ENCODE data around the gene SLC8A3. TPM values are rescaled to one million over a fixed set of nuclear protein-coding genes. Genes with fewer than 3 reads are reported as not detected.

The SLC8A3 gene
- total RNA-seq, 4 donors from 2014 or later = 0.18 to 4.1 (median 0.69) TPM

DNA sequence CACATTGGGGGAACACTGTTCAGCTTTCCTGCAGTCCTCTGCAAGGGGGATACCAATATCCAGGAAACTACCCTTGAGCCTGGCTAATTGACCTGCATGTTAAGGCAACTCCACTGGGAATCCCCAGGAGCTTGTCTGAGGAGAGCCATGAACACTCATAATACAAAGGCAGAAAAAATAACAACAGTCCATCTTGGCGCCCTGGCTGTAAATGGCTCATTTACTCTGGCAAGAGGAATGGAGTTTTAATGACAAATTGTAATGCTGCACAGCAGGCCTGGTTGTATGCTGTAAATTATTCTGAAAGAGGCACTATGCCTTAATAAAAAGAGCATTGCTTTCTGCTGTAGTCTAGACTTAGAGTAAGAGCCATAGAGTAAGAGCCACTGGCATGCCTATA is 58.3 kb downstream of the SLC8A3 start:
- no peaks in the 10 kb centered on the region for H3K27me3 ChIP-seq
- DNase-seq = no peak
- no peak for TF ChIP-seq POLR2A (IDR thresholded peaks at IDR 0.05)
- TF ChIP-seq, protein P1, sequence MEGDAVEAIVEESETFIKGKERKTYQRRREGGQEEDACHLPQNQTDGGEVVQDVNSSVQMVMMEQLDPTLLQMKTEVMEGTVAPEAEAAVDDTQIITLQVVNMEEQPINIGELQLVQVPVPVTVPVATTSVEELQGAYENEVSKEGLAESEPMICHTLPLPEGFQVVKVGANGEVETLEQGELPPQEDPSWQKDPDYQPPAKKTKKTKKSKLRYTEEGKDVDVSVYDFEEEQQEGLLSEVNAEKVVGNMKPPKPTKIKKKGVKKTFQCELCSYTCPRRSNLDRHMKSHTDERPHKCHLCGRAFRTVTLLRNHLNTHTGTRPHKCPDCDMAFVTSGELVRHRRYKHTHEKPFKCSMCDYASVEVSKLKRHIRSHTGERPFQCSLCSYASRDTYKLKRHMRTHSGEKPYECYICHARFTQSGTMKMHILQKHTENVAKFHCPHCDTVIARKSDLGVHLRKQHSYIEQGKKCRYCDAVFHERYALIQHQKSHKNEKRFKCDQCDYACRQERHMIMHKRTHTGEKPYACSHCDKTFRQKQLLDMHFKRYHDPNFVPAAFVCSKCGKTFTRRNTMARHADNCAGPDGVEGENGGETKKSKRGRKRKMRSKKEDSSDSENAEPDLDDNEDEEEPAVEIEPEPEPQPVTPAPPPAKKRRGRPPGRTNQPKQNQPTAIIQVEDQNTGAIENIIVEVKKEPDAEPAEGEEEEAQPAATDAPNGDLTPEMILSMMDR (IDR thresholded peaks at IDR 0.05) = no peak
- H3K4me1 ChIP-seq = no peaks in the 10 kb centered on the region
- no peaks in the 10 kb centered on the region for H3K9me3 ChIP-seq
- H3K27ac ChIP-seq = no peak overlapping the region
- no peak overlapping the region for H3K4me3 ChIP-seq
- H3K36me3 ChIP-seq = no peaks in the 10 kb centered on the region

DNA sequence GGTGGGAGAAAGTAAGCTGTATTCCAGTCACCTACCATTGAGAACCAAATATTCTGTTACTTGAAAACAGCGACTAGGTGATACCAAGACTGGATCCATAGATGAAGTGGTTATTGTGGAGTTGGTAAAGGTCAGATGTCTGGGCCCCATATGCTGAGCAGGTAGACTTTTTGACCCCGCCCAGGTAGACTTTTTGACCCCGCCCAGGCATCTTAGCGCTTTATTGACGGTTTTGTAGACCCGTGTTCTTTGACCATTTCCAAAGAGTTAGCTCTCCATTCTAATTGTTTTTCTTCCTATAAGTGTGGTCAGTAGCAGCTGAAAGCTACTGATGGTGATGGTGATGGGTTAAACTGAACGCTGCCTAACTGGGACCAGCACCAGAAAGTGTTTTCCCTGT is 61.6 kb downstream of the SLC8A3 start:
- no peak overlapping the region for H3K27ac ChIP-seq
- no peaks in the 10 kb centered on the region for H3K9me3 ChIP-seq

DNA sequence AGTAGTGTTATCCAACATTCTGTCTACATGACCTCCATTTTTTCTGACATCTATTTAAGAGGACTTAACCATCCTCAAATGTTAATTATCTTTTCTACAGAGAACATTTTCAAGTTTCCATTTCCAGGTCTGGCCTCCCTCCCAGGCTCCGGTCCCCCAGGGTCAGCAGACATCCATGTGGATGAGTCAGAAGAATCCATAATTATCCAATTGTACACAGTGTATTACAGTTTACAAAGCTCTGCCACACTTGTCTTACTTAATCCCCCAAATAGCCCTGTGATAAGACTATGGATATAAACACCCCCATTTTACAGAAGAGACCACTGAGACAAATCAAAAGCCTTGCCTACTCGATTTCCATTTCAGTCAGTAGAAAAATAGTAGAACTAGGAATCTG is 65.0 kb downstream of the SLC8A3 start:
- TF ChIP-seq, protein P1 (IDR thresholded peaks at IDR 0.05) = no peak
- no peak for TF ChIP-seq POLR2A (IDR thresholded peaks at IDR 0.05)
- DNase-seq = no peak
- Histone ChIP-seq H3K4me1 (no peaks in the 10 kb centered on the region), H3K27me3 (no peaks in the 10 kb centered on the region), H3K4me3 (no peak overlapping the region), H3K27ac (no peak overlapping the region), H3K36me3 (no peaks in the 10 kb centered on the region), H3K9me3 (no peaks in the 10 kb centered on the region)

More for the DNA sequence above, 61.6 kb downstream of the SLC8A3 start:
- H3K36me3 ChIP-seq = no peaks in the 10 kb centered on the region
- DNase-seq = no peak
- TF ChIP-seq POLR2A (IDR thresholded peaks at IDR 0.05) = no peak
- TF ChIP-seq, protein P1 (IDR thresholded peaks at IDR 0.05) = no peak
- H3K4me3 ChIP-seq = no peak overlapping the region
- no peaks in the 10 kb centered on the region for H3K4me1 ChIP-seq
- H3K27me3 ChIP-seq = no peaks in the 10 kb centered on the region

DNA sequence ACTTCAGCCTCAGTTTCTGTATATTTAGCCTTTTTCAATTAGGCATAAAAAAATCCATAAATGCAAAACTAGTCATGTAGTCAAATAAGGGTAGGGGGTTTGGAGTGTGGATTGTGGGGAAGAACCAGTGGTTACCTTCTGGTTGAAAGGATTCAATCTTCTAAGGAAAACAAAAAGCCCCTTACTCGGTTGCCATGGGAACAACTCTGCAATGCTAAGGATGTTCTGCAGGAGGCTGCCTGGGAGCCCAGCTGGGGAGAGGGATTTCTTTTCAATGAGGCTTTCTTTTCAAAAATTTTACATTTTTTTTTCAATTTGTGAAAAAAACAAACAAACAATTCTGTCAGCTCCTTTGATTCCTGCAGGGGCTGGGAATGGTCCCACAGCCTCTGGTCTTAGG is 67.2 kb downstream of the SLC8A3 start:
- TF ChIP-seq POLR2A (IDR thresholded peaks at IDR 0.05) = no peak
- TF ChIP-seq, protein P1 (IDR thresholded peaks at IDR 0.05) = no peak
- Histone ChIP-seq H3K36me3 (no peaks in the 10 kb centered on the region), H3K9me3 (no peaks in the 10 kb centered on the region), H3K27me3 (no peaks in the 10 kb centered on the region), H3K4me1 (no peaks in the 10 kb centered on the region), H3K27ac (no peak overlapping the region), H3K4me3 (no peak overlapping the region)
- no peak for DNase-seq

DNA sequence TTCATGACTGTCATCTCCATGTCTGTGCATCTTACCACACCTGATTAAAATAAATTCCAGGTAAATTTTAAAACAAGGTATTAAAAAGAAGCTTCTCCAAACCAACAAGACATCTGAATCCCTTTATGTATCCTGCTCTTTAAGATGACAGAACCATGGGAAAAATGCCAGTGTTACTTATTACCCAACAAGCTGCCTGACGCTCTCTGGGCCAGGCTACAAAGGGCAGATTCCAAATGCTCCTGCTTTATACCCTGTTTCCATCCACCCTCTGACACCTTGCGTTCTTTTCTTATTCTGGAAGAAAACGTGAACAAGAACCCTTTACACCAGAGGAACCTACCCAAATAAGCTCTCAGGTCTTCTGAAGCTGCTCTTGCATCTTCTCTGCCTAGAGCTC is 70.7 kb downstream of the SLC8A3 start:
- Histone ChIP-seq H3K4me1 (no peaks in the 10 kb centered on the region), H3K27me3 (no peaks in the 10 kb centered on the region), H3K27ac (no peak overlapping the region), H3K36me3 (no peaks in the 10 kb centered on the region), H3K4me3 (no peak overlapping the region), H3K9me3 (no peaks in the 10 kb centered on the region)
- TF ChIP-seq POLR2A (IDR thresholded peaks at IDR 0.05) = no peak
- TF ChIP-seq, protein P1 (IDR thresholded peaks at IDR 0.05) = no peak
- DNase-seq = no peak

DNA sequence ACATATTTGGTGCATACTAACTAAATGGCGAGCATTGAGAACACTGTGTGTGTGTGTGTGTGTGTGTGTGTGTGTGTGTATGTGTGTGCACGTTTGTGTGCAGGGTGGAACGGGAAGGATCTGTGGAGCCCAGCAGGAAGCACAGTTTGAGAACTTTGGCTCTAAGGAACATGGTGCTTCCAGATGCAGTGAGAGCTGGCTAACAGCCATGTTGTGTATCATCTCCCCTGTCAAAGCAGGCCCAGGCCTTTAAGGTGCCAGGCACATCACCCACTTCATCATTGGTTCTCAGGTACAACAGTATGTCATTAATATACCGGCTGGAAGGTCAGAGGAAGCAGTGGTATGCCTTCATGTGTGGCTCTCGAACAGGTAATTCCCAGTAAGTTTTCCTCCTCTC is 72.5 kb downstream of the SLC8A3 start:
- Histone ChIP-seq H3K4me3 (no peak overlapping the region), H3K36me3 (no peaks in the 10 kb centered on the region), H3K4me1 (no peaks in the 10 kb centered on the region), H3K27ac (no peak overlapping the region), H3K27me3 (no peaks in the 10 kb centered on the region), H3K9me3 (no peaks in the 10 kb centered on the region)
- TF ChIP-seq, protein P1 (IDR thresholded peaks at IDR 0.05) = no peak
- TF ChIP-seq POLR2A (IDR thresholded peaks at IDR 0.05) = no peak
- no peak for DNase-seq
